Measurements from ENCODE around the gene CD81.
A peak's percentile ranks its signal among the peaks of the same experiment; 100 is the strongest.
"Not testable (repeated sequence)": the region's sequence is repeated elsewhere in the genome, so short reads cannot be mapped to it uniquely, and the experiment has no call there.

Gene CD81

GRCh38 chr11:2376751-2377451, at the start of gene CD81:
Gene CD81, plus strand, starts transcription at chr11:2377310. Its CDS starts 240 bp downstream, at chr11:2377550.
- peak; percentile 37 for DNase-seq

GRCh38 chr11:2328021-2328420, 49.1 kb upstream of the CD81 start:
- DNase-seq, result no peak

GRCh38 chr11:2328656-2329354, 48.3 kb upstream of the CD81 start:
- no peak for DNase-seq

GRCh38 chr11:2329551-2329950, 47.6 kb upstream of the CD81 start:
- no peak for DNase-seq

- no peak for DNase-seq
Measured at GRCh38 chr11:2330696-2331095, 46.4 kb upstream of the CD81 start.

- DNase-seq, result no peak
Measured at GRCh38 chr11:2331404-2331803, 45.7 kb upstream of the CD81 start.

GRCh38 chr11:2332569-2332968, 44.5 kb upstream of the CD81 start:
- DNase-seq, result not testable (repeated sequence)

- DNase-seq, result not testable (repeated sequence)
Measured at GRCh38 chr11:2333486-2334205, 43.5 kb upstream of the CD81 start.

- not testable (repeated sequence) for DNase-seq
Measured at GRCh38 chr11:2335286-2335685, 41.8 kb upstream of the CD81 start.

GRCh38 chr11:2338760-2339159, 38.4 kb upstream of the CD81 start:
- DNase-seq, result not testable (repeated sequence)

- DNase-seq, result no peak
Measured at GRCh38 chr11:2342557-2342956, 34.6 kb upstream of the CD81 start.

- DNase-seq, result no peak
Measured at GRCh38 chr11:2342981-2343380, 34.1 kb upstream of the CD81 start.

- no peak for DNase-seq
Measured at GRCh38 chr11:2343502-2343901, 33.6 kb upstream of the CD81 start.

- DNase-seq, result no peak
Measured at GRCh38 chr11:2345050-2345449, 32.1 kb upstream of the CD81 start.

- DNase-seq, result no peak
Measured at GRCh38 chr11:2346014-2346413, 31.1 kb upstream of the CD81 start.

- no peak for DNase-seq
Measured at GRCh38 chr11:2346586-2347307, 30.4 kb upstream of the CD81 start.

GRCh38 chr11:2347308-2347830, 29.7 kb upstream of the CD81 start:
- DNase-seq, result no peak

- DNase-seq, result no peak
Measured at GRCh38 chr11:2348986-2349385, 28.1 kb upstream of the CD81 start.

GRCh38 chr11:2351701-2352100, 25.4 kb upstream of the CD81 start:
- DNase-seq, result no peak

GRCh38 chr11:2352420-2352819, 24.7 kb upstream of the CD81 start:
- no peak for DNase-seq

- DNase-seq, result no peak
Measured at GRCh38 chr11:2355000-2355644, 22.0 kb upstream of the CD81 start.

GRCh38 chr11:2357246-2357645, 19.9 kb upstream of the CD81 start:
- DNase-seq, result no peak
